NOMO-1 treated with dmso at 0.1 percent for 144 hours (cell line): ENCODE data around the gene HTR3C.
A peak's percentile ranks its signal among the peaks of the same experiment; 100 is the strongest.
"Not testable (repeated sequence)": the region's sequence is repeated elsewhere in the genome, so short reads cannot be mapped to it uniquely, and the experiment has no call there.

ENCODE experiments used
- DNase-seq: peaks from one replicate; lab custom pipeline; 2025; ENCODE audit not compliant: unreplicated experiment; lab: John Stamatoyannopoulos, UW

The HTR3C gene

DNA sequence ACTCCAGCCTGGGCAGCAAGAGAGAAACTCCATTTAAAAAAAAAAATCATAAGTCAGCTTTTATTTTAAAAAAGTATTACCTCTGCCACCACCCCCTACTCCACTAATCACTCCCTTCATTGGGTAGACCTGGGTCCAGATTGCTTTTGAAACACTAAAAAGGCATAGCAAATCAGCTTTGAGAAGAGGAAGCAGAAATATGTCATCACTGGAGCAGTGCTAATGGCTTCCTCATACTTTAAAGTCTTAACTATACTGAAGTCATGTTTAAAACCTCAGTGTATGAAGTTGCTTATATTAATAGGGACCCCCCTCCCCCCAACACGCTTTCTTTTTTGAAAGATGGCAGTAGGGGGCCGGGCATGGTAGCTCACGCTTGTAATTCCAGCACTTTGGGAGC is 22.3 kb upstream of the HTR3C start:
- peak; percentile 44 for DNase-seq

- DNase-seq = peak; percentile 65
These were observed 21.6 kb upstream of the HTR3C start, which contains the start of gene HTR3D for GRCh38 chr3:184031187-184031792. HTR3D (plus strand) TSS chr3:184031742; CDS start chr3:184031742, 0 bp downstream.

GRCh38 chr3:184037816-184038215 is 15.0 kb upstream of the HTR3C start:
- no peak for DNase-seq

GRCh38 chr3:184038307-184038706 is 14.5 kb upstream of the HTR3C start:
- DNase-seq = not testable (repeated sequence)

GRCh38 chr3:184039414-184039813 is 13.4 kb upstream of the HTR3C start:
- DNase-seq = peak; percentile 85

DNA sequence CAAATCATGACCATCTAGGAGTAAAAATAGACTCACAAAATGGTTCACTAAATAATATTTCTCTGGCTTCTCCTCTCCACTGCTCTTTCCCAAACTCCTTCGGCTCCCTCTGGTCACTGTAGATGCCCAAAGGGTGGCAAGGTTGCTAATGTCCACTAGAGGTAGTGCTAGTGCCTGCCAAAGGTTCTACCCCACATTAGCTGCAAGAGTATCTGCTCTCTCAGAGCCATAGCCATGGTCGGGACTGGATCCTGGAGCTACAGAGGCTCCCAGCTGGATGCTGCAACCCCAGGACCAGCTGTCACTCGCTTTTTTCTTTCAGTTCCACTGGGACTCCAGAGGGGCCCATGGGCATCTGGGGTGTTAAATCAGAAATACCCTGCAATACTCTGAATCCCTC is 12.8 kb upstream of the HTR3C start:
- no peak for DNase-seq

- DNase-seq = no peak
These were observed 10.2 kb upstream of the HTR3C start for GRCh38 chr3:184042617-184043016.

GRCh38 chr3:184045995-184046394 is 6.9 kb upstream of the HTR3C start:
- DNase-seq = no peak

DNA sequence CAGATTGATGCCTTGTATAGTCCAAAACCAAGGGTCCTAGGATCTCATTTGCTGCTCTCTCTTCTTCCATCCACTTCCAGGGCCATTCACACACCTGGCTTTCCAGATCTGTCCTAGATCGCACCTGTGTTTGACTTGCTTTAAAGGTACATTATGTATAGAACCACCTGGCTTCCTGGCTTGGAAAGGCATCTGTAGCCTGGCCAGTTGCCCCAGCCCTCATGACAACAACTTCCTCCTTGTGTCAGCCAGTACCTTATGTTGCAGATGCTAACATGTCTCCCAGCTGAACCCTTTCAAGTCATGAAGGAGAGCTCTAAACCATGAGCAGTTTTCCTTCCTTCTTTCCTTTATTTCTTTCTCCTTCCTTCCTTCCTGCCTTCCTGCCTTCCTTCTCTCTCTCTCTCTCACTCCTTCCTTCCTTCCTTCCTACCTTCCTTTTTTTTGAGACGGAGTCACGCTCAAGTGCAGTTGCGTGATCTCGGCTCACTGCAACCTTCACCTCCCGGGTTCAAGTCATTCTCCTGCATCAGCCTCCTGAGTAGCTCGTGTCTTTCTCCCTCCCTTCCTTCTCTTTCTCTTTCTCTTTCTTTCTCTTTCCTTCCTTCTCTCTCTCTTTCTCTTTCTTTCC is 2.5 kb upstream of the HTR3C start:
- DNase-seq = peak; percentile 25

GRCh38 chr3:184058029-184058428 is 5.2 kb downstream of the HTR3C start:
- no peak for DNase-seq

- DNase-seq = no peak
These were observed 6.6 kb downstream of the HTR3C start for GRCh38 chr3:184059424-184059823.

GRCh38 chr3:184062637-184063036 is 9.8 kb downstream of the HTR3C start:
- DNase-seq = no peak

DNA sequence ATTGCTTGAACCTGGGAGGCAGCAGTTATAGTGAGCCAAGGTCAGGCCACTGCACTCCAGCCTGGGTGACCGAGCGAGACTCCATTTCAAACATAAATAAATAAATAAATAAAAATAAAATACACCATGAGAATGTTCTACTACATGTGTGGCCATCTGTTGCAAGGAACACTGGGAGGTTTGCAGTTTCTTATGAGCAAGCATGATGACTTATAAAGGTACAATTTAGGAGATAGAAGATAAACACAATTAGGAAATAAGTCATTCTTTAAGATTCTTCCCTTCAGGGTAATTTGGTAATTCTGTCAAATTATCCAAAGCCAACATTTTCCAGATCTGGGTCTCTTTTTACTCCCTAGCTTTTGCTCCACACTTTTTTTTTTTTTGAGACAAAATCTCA is 13.4 kb downstream of the HTR3C start:
- DNase-seq = no peak

- no peak for DNase-seq
These were observed 14.8 kb downstream of the HTR3C start for GRCh38 chr3:184067573-184068055.

- DNase-seq = no peak
These were observed 15.5 kb downstream of the HTR3C start for GRCh38 chr3:184068344-184068743.

- DNase-seq = not testable (repeated sequence)
These were observed 18.3 kb downstream of the HTR3C start for GRCh38 chr3:184071142-184071541.

GRCh38 chr3:184073621-184074020 is 20.8 kb downstream of the HTR3C start:
- DNase-seq = no peak

DNA sequence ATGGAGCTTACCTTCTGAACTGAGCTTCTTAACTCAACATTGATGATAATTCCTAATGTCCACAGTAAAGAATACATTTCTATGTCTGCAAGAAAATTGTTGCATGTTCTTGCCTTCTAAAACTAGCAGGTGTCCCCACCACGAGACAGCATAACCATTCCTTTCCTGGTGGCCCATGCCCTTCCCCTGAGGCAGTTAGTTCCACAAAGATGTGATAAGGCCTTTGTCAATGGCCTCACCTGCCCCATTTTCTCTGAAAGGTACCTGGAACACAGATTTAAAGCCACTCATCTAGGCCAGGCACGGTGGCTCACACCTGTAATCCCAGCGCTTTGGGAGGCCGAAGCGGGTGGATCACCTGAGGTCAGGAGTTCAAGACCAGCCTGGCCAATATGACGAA is 23.1 kb downstream of the HTR3C start:
- no peak for DNase-seq

DNA sequence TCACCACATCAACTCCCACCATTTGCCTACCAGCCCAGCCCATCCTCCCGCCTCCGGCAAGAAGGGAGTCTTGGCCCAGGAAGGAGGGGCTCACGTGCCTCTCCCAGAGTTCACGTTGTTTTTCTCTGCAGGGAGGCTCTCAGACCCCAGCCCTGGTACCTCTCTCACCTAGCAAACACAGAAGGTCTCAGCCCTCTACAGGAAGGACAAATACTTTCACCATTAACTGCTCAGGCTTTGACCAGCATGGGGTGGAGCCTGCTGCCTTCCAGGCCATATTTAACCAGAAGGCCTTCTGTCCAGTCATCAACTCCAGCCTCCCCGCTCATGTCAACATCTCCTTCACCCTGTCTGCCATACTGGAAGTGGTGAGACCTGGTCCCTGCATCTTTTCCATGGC is 25.0 kb downstream of the HTR3C start:
- no peak for DNase-seq

- no peak for DNase-seq
These were observed 26.0 kb downstream of the HTR3C start for GRCh38 chr3:184078851-184079250.

DNA sequence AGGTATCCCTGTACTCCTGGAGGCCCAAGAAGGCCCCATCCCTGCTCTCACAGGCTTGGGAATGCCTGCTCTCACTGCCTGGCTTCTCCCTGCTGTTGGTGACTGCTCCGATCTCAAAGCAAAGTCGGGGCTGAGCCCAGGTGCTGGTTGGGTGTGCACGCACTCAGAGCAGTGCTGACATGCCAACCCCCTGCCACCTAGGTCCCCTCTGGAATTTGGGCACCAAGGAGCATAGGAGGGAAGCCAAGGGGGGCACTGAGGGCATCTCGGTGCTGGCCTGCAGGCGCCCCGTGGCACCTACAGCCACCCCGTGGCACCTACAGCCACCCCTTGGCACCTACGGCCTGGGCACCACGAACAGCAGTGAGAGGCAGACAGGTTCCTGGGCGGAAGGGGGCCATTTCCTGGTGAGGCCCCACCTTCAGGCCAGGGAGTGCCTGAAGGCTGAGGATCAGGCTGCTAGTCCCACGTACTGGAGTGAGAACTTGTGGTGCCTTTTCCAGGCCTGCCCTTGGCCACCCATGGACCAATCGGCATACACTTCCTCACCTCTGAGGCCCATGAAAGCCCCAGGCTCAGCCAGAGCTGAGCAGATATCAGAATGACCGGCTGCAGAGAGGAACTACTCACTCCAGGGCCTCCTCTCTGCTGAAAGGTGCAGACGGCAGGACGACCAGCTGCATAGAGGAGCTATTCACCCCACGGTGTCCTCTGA is 28.4 kb downstream of the HTR3C start:
- no peak for DNase-seq

- DNase-seq = no peak
These were observed 29.2 kb downstream of the HTR3C start for GRCh38 chr3:184082034-184082433.
